Astrocyte (in vitro differentiated cells and primary cell): ENCODE measurements around the gene IQUB. TPM values are rescaled to one million over a fixed set of nuclear protein-coding genes. Genes with fewer than 3 reads are reported as not detected.
A peak's percentile ranks its signal among the peaks of the same experiment; 100 is the strongest.

ENCODE experiments used
- DNase-seq: peaks from one replicate; pipeline ENCODE4 v3.0.0-alpha.2; 2010; ENCODE audit warnings: low read depth
- FAIRE-seq: peaks from 2 replicates; lab custom pipeline; 2011; peaks lifted over from hg19 to GRCh38; lab: Jason Lieb, UNC
- H2AFZ ChIP-seq: 2 replicates; pipeline ENCODE4 v1.6.0; 2012; ENCODE audit warnings: low read depth, low read length, inconsistent platforms
- H3K27ac ChIP-seq: 2 replicates; pipeline ENCODE4 v1.5.1; 2011; ENCODE audit warnings: low read depth, low read length, inconsistent platforms
- H3K27me3 ChIP-seq: 2 replicates; pipeline ENCODE4 v1.6.0; 2011; ENCODE audit warnings: low read length, inconsistent platforms; ENCODE audit not compliant: insufficient read depth
- H3K36me3 ChIP-seq: 2 replicates; pipeline ENCODE4 v1.5.1; 2011; ENCODE audit warnings: low read length, inconsistent platforms; ENCODE audit not compliant: insufficient read depth
- H3K4me1 ChIP-seq: 2 replicates; pipeline ENCODE4 v1.5.1; 2011; ENCODE audit warnings: low read length, inconsistent platforms; ENCODE audit not compliant: insufficient read depth
- H3K4me2 ChIP-seq: 2 replicates; pipeline ENCODE4 v1.6.0; 2012; ENCODE audit warnings: low read length, inconsistent platforms
- H3K4me3 ChIP-seq: 2 replicates; pipeline ENCODE4 v1.5.1; 2011; ENCODE audit warnings: low read depth, mild to moderate bottlenecking, low read length, inconsistent platforms; ENCODE audit not compliant: insufficient read depth
- H3K79me2 ChIP-seq: 2 replicates; pipeline ENCODE4 v1.6.0; 2012; ENCODE audit warnings: mild to moderate bottlenecking, low read length, inconsistent platforms; ENCODE audit not compliant: insufficient read depth
- H3K9ac ChIP-seq: 2 replicates; pipeline ENCODE4 v1.6.0; 2012; ENCODE audit warnings: mild to moderate bottlenecking, low read length, inconsistent platforms
- H3K9me3 ChIP-seq: 2 replicates; pipeline ENCODE4 v1.5.1; 2012; ENCODE audit warnings: low read depth, mild to moderate bottlenecking, low read length, inconsistent platforms; ENCODE audit not compliant: insufficient read depth
- H4K20me1 ChIP-seq: 2 replicates; pipeline ENCODE4 v1.6.0; 2012; ENCODE audit warnings: low read length, inconsistent platforms; ENCODE audit not compliant: insufficient read depth
- H3K27ac Mint-ChIP-seq: one replicate; pipeline ENCODE4 v1.8.0; 2021; ENCODE audit warnings: mild to moderate bottlenecking, mixed read lengths; ENCODE audit not compliant: unreplicated experiment
- H3K27me3 Mint-ChIP-seq: one replicate; pipeline ENCODE4 v1.8.0; 2021; ENCODE audit warnings: low read depth, mixed read lengths; ENCODE audit not compliant: unreplicated experiment
- H3K36me3 Mint-ChIP-seq: one replicate; pipeline ENCODE4 v1.8.0; 2021; ENCODE audit warnings: low read depth, mixed read lengths; ENCODE audit not compliant: unreplicated experiment
- H3K4me1 Mint-ChIP-seq: one replicate; pipeline ENCODE4 v1.8.0; 2021; ENCODE audit warnings: low read depth, mixed read lengths; ENCODE audit not compliant: unreplicated experiment
- H3K4me3 Mint-ChIP-seq: one replicate; pipeline ENCODE4 v1.8.0; 2021; ENCODE audit warnings: mild to moderate bottlenecking, moderate library complexity, mixed read lengths; ENCODE audit not compliant: unreplicated experiment
- H3K9me3 Mint-ChIP-seq: one replicate; pipeline ENCODE4 v1.8.0; 2021; ENCODE audit warnings: mild to moderate bottlenecking, mixed read lengths; ENCODE audit not compliant: unreplicated experiment
- CTCF ChIP-seq: IDR thresholded peaks from 2 replicates; pipeline ENCODE4 v1.5.1; 2011; ENCODE audit warnings: low read depth, mild to moderate bottlenecking, inconsistent platforms, low read length, moderate library complexity; ENCODE audit not compliant: insufficient read depth
- EZH2 ChIP-seq: IDR thresholded peaks from 2 replicates; pipeline ENCODE4 v1.6.1; 2012; ENCODE audit warnings: mild to moderate bottlenecking, low read length, inconsistent platforms; ENCODE audit not compliant: insufficient read depth
- total RNA-seq: library from RNA; stranded (reverse); gene quantifications from 2 replicates; pipeline ENCODE4 v1.2.1, GENCODE V29; 2021

IQUB gene
- total RNA-seq, 1 donor from 2014 or later = 0.59 TPM

GRCh38 chr7:123460616-123461015 is 73.8 kb downstream of the IQUB start:
- TF ChIP-seq CTCF (no peak), EZH2 (no peak)
- H3K36me3 Mint-ChIP-seq = no peaks in the 10 kb centered on the region
- peak overlapping the region; percentile 81 for H3K27ac Mint-ChIP-seq
- no peaks in the 10 kb centered on the region for H3K27me3 ChIP-seq
- FAIRE-seq = no peak
- H3K4me2 ChIP-seq = no peak overlapping the region
- no peaks in the 10 kb centered on the region for H4K20me1 ChIP-seq
- no peak overlapping the region for H3K4me3 ChIP-seq
- H3K27ac ChIP-seq = no peak overlapping the region
- no peaks in the 10 kb centered on the region for H3K79me2 ChIP-seq
- H3K9me3 ChIP-seq = no peaks in the 10 kb centered on the region
- DNase-seq = peak; percentile 91
- H3K4me3 Mint-ChIP-seq = no peak overlapping the region
- H3K27me3 Mint-ChIP-seq = no peaks in the 10 kb centered on the region
- H3K4me1 ChIP-seq = peaks cover 3% of the 10 kb centered on the region
- H3K9ac ChIP-seq = no peak overlapping the region
- no peaks in the 10 kb centered on the region for H3K36me3 ChIP-seq
- no peak overlapping the region for H2AFZ ChIP-seq
- no peaks in the 10 kb centered on the region for H3K9me3 Mint-ChIP-seq
- peaks cover 17% of the 10 kb centered on the region for H3K4me1 Mint-ChIP-seq

DNA sequence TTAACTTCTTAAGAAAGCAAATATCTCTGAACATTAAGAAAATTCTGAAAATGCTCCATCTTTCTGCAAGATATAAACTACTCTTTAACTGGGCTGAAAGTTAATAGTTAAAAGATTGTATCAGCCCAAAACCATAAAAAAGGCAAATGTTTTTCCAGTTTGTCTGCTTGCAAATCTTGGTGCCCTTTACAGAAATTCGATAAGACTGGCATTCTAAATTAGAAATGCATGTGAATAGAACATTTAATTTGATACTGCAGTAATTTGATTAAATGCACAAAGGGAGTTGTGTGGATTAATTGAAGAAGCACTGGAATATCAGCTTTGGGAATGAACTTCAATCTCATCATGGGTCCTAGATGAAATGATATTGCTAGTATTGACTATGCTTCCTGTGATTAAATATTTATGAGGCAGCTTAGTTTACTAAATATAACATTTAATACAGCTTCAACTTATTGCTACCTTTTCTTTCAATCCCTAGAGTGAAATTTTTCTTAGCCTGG is 78.4 kb downstream of the IQUB start:
- Histone ChIP-seq H3K36me3 (no peaks in the 10 kb centered on the region), H3K4me2 (no peak overlapping the region), H3K4me1 (peaks cover 3% of the 10 kb centered on the region), H2AFZ (no peak overlapping the region), H3K9ac (no peak overlapping the region), H3K27ac (no peak overlapping the region), H3K9me3 (no peaks in the 10 kb centered on the region), H3K27me3 (no peaks in the 10 kb centered on the region), H3K79me2 (no peaks in the 10 kb centered on the region), H4K20me1 (no peaks in the 10 kb centered on the region), H3K4me3 (no peak overlapping the region)
- DNase-seq (no peak), FAIRE-seq (no peak)
- Mint-ChIP-seq H3K27me3 (no peaks in the 10 kb centered on the region), H3K27ac (no peak overlapping the region), H3K9me3 (no peaks in the 10 kb centered on the region), H3K36me3 (peaks cover 2% of the 10 kb centered on the region), H3K4me1 (peaks cover 13% of the 10 kb centered on the region), H3K4me3 (no peak overlapping the region)
- no peak for TF ChIP-seq CTCF
- no peak for TF ChIP-seq EZH2

GRCh38 chr7:123440101-123440548 is 94.3 kb downstream of the IQUB start:
- DNase-seq = no peak
- no peak overlapping the region for H2AFZ ChIP-seq
- H3K79me2 ChIP-seq = no peaks in the 10 kb centered on the region
- H3K4me2 ChIP-seq = no peak overlapping the region
- no peaks in the 10 kb centered on the region for H3K4me1 ChIP-seq
- no peak overlapping the region for H3K4me3 Mint-ChIP-seq
- no peak overlapping the region for H3K4me3 ChIP-seq
- no peak for TF ChIP-seq CTCF
- no peak for TF ChIP-seq EZH2
- H4K20me1 ChIP-seq = no peaks in the 10 kb centered on the region
- no peaks in the 10 kb centered on the region for H3K27me3 Mint-ChIP-seq
- FAIRE-seq = no peak
- H3K36me3 Mint-ChIP-seq = no peaks in the 10 kb centered on the region
- H3K9me3 Mint-ChIP-seq = no peaks in the 10 kb centered on the region
- no peaks in the 10 kb centered on the region for H3K4me1 Mint-ChIP-seq
- H3K9ac ChIP-seq = no peak overlapping the region
- no peaks in the 10 kb centered on the region for H3K36me3 ChIP-seq
- H3K9me3 ChIP-seq = no peaks in the 10 kb centered on the region
- H3K27ac Mint-ChIP-seq = no peak overlapping the region
- H3K27me3 ChIP-seq = no peaks in the 10 kb centered on the region
- no peak overlapping the region for H3K27ac ChIP-seq
